ENCODE measurements around the gene SPSB1.
"Not testable (repeated sequence)": the region's sequence is repeated elsewhere in the genome, so short reads cannot be mapped to it uniquely, and the experiment has no call there.

SPSB1 gene

GRCh38 chr1:9371951-9372350, 79.3 kb downstream of the SPSB1 start:
- no peaks in the 10 kb centered on the region for H3K4me1 ChIP-seq (ENCODE audit: insufficient read depth, low read length)
- no peaks in the 10 kb centered on the region for H3K9me3 ChIP-seq (ENCODE audit: low read length)
- H2AFZ ChIP-seq (ENCODE audit: low read depth, low read length): no peak overlapping the region
- no peaks in the 10 kb centered on the region for H3K36me3 ChIP-seq (ENCODE audit: insufficient read depth, low read length)
- no peak overlapping the region for H3K4me3 ChIP-seq (ENCODE audit: low read length)
- H3K27me3 ChIP-seq (ENCODE audit: insufficient read depth, low read length): peaks cover 9% of the 10 kb centered on the region

GRCh38 chr1:9373619-9374018, 80.9 kb downstream of the SPSB1 start:
- Histone ChIP-seq H3K9me3 (ENCODE audit: low read length) (no peaks in the 10 kb centered on the region), H3K4me1 (ENCODE audit: insufficient read depth, low read length) (no peaks in the 10 kb centered on the region)

GRCh38 chr1:9374748-9375341, 82.2 kb downstream of the SPSB1 start:
- Histone ChIP-seq H2AFZ (ENCODE audit: low read depth, low read length) (no peak overlapping the region), H3K27me3 (ENCODE audit: insufficient read depth, low read length) (peaks cover 16% of the 10 kb centered on the region), H3K36me3 (ENCODE audit: insufficient read depth, low read length) (no peaks in the 10 kb centered on the region), H3K4me1 (ENCODE audit: insufficient read depth, low read length) (no peaks in the 10 kb centered on the region), H3K4me3 (ENCODE audit: low read length) (no peak overlapping the region), H3K9me3 (ENCODE audit: low read length) (no peaks in the 10 kb centered on the region)

More at GRCh38 chr1:9373619-9374018, 80.9 kb downstream of the SPSB1 start:
- Histone ChIP-seq H3K36me3 (ENCODE audit: insufficient read depth, low read length) (no peaks in the 10 kb centered on the region), H2AFZ (ENCODE audit: low read depth, low read length) (no peak overlapping the region), H3K4me3 (ENCODE audit: low read length) (no peak overlapping the region), H3K27me3 (ENCODE audit: insufficient read depth, low read length) (peaks cover 14% of the 10 kb centered on the region)

GRCh38 chr1:9375912-9376311, 83.2 kb downstream of the SPSB1 start:
- H3K27me3 ChIP-seq (ENCODE audit: insufficient read depth, low read length): peaks cover 13% of the 10 kb centered on the region
- H3K4me1 ChIP-seq (ENCODE audit: insufficient read depth, low read length): no peaks in the 10 kb centered on the region
- no peak overlapping the region for H3K4me3 ChIP-seq (ENCODE audit: low read length)
- H2AFZ ChIP-seq (ENCODE audit: low read depth, low read length): no peak overlapping the region
- no peaks in the 10 kb centered on the region for H3K9me3 ChIP-seq (ENCODE audit: low read length)
- H3K36me3 ChIP-seq (ENCODE audit: insufficient read depth, low read length): no peaks in the 10 kb centered on the region

GRCh38 chr1:9376430-9376829, 83.7 kb downstream of the SPSB1 start:
- peaks cover 13% of the 10 kb centered on the region for H3K27me3 ChIP-seq (ENCODE audit: insufficient read depth, low read length)
- H3K4me1 ChIP-seq (ENCODE audit: insufficient read depth, low read length): no peaks in the 10 kb centered on the region
- H3K36me3 ChIP-seq (ENCODE audit: insufficient read depth, low read length): no peaks in the 10 kb centered on the region
- H2AFZ ChIP-seq (ENCODE audit: low read depth, low read length): no peak overlapping the region
- no peaks in the 10 kb centered on the region for H3K9me3 ChIP-seq (ENCODE audit: low read length)
- no peak overlapping the region for H3K4me3 ChIP-seq (ENCODE audit: low read length)

- H3K4me3 ChIP-seq (ENCODE audit: low read length): no peak overlapping the region
These were observed 84.2 kb downstream of the SPSB1 start for GRCh38 chr1:9376886-9377333.

GRCh38 chr1:9378801-9379200, 86.1 kb downstream of the SPSB1 start:
- Histone ChIP-seq H3K4me1 (ENCODE audit: insufficient read depth, low read length) (no peaks in the 10 kb centered on the region), H2AFZ (ENCODE audit: low read depth, low read length) (no peak overlapping the region), H3K36me3 (ENCODE audit: insufficient read depth, low read length) (no peaks in the 10 kb centered on the region), H3K27me3 (ENCODE audit: insufficient read depth, low read length) (peaks cover 13% of the 10 kb centered on the region), H3K4me3 (ENCODE audit: low read length) (no peak overlapping the region), H3K9me3 (ENCODE audit: low read length) (no peaks in the 10 kb centered on the region)

More at GRCh38 chr1:9376886-9377333, 84.2 kb downstream of the SPSB1 start:
- no peak overlapping the region for H2AFZ ChIP-seq (ENCODE audit: low read depth, low read length)
- no peaks in the 10 kb centered on the region for H3K4me1 ChIP-seq (ENCODE audit: insufficient read depth, low read length)
- H3K27me3 ChIP-seq (ENCODE audit: insufficient read depth, low read length): peaks cover 13% of the 10 kb centered on the region
- no peaks in the 10 kb centered on the region for H3K36me3 ChIP-seq (ENCODE audit: insufficient read depth, low read length)
- H3K9me3 ChIP-seq (ENCODE audit: low read length): no peaks in the 10 kb centered on the region

GRCh38 chr1:9380711-9381110, 88.0 kb downstream of the SPSB1 start:
- Histone ChIP-seq H3K36me3 (ENCODE audit: insufficient read depth, low read length) (no peaks in the 10 kb centered on the region), H3K4me1 (ENCODE audit: insufficient read depth, low read length) (no peaks in the 10 kb centered on the region), H3K27me3 (ENCODE audit: insufficient read depth, low read length) (peaks cover 13% of the 10 kb centered on the region), H3K4me3 (ENCODE audit: low read length) (no peak overlapping the region), H2AFZ (ENCODE audit: low read depth, low read length) (no peak overlapping the region), H3K9me3 (ENCODE audit: low read length) (no peaks in the 10 kb centered on the region)

GRCh38 chr1:9382643-9383491, 90.2 kb downstream of the SPSB1 start:
- Histone ChIP-seq H3K4me1 (ENCODE audit: insufficient read depth, low read length) (no peaks in the 10 kb centered on the region), H3K27me3 (ENCODE audit: insufficient read depth, low read length) (peaks cover 7% of the 10 kb centered on the region), H3K4me3 (ENCODE audit: low read length) (no peak overlapping the region), H2AFZ (ENCODE audit: low read depth, low read length) (no peak overlapping the region), H3K36me3 (ENCODE audit: insufficient read depth, low read length) (no peaks in the 10 kb centered on the region), H3K9me3 (ENCODE audit: low read length) (no peaks in the 10 kb centered on the region)

GRCh38 chr1:9384128-9384527, 91.4 kb downstream of the SPSB1 start:
- H3K36me3 ChIP-seq (ENCODE audit: insufficient read depth, low read length): no peaks in the 10 kb centered on the region
- H3K27me3 ChIP-seq (ENCODE audit: insufficient read depth, low read length): no peaks in the 10 kb centered on the region
- no peaks in the 10 kb centered on the region for H3K9me3 ChIP-seq (ENCODE audit: low read length)
- no peak overlapping the region for H3K4me3 ChIP-seq (ENCODE audit: low read length)
- no peak overlapping the region for H2AFZ ChIP-seq (ENCODE audit: low read depth, low read length)
- H3K4me1 ChIP-seq (ENCODE audit: insufficient read depth, low read length): no peaks in the 10 kb centered on the region

GRCh38 chr1:9384751-9385245, 92.1 kb downstream of the SPSB1 start:
- no peaks in the 10 kb centered on the region for H3K27me3 ChIP-seq (ENCODE audit: insufficient read depth, low read length)
- H3K9me3 ChIP-seq (ENCODE audit: low read length): no peaks in the 10 kb centered on the region
- H3K4me3 ChIP-seq (ENCODE audit: low read length): no peak overlapping the region
- no peaks in the 10 kb centered on the region for H3K36me3 ChIP-seq (ENCODE audit: insufficient read depth, low read length)
- no peaks in the 10 kb centered on the region for H3K4me1 ChIP-seq (ENCODE audit: insufficient read depth, low read length)
- H2AFZ ChIP-seq (ENCODE audit: low read depth, low read length): no peak overlapping the region

GRCh38 chr1:9385392-9385791, 92.7 kb downstream of the SPSB1 start:
- H2AFZ ChIP-seq (ENCODE audit: low read depth, low read length); H3K27me3 ChIP-seq (ENCODE audit: insufficient read depth, low read length); H3K36me3 ChIP-seq (ENCODE audit: insufficient read depth, low read length); H3K4me3 ChIP-seq (ENCODE audit: low read length); H3K9me3 ChIP-seq (ENCODE audit: low read length); H3K4me1 ChIP-seq (ENCODE audit: insufficient read depth, low read length): not testable (repeated sequence)

GRCh38 chr1:9385801-9386573, 93.3 kb downstream of the SPSB1 start:
- no peak overlapping the region for H3K4me3 ChIP-seq (ENCODE audit: low read length)
- no peaks in the 10 kb centered on the region for H3K36me3 ChIP-seq (ENCODE audit: insufficient read depth, low read length)
- no peaks in the 10 kb centered on the region for H3K9me3 ChIP-seq (ENCODE audit: low read length)
- no peak overlapping the region for H2AFZ ChIP-seq (ENCODE audit: low read depth, low read length)
- H3K27me3 ChIP-seq (ENCODE audit: insufficient read depth, low read length): no peaks in the 10 kb centered on the region
- H3K4me1 ChIP-seq (ENCODE audit: insufficient read depth, low read length): no peaks in the 10 kb centered on the region
